HUES64 (cell line): ENCODE results near the gene OBSL1.

Experiments
- H3K27ac ChIP-seq: 2 replicates; pipeline ENCODE4 v1.7.0; 2013; ENCODE audit warnings: low read depth, low read length, inconsistent platforms
- H3K27me3 ChIP-seq: 2 replicates; pipeline ENCODE4 v1.6.1; 2013; ENCODE audit warnings: mild to moderate bottlenecking, low read length; ENCODE audit not compliant: insufficient read depth
- H3K36me3 ChIP-seq: 2 replicates; pipeline ENCODE4 v1.6.1; 2013; ENCODE audit warnings: mild to moderate bottlenecking, low read length; ENCODE audit not compliant: insufficient read depth
- H3K4me1 ChIP-seq: 2 replicates; pipeline ENCODE4 v1.6.1; 2013; ENCODE audit warnings: mild to moderate bottlenecking, low read length, moderate library complexity; ENCODE audit not compliant: insufficient read depth
- H3K4me3 ChIP-seq: 2 replicates; pipeline ENCODE4 v1.5.1; 2013; ENCODE audit warnings: mild to moderate bottlenecking, low read length, moderate library complexity
- H3K9ac ChIP-seq: 2 replicates; pipeline ENCODE4 v1.6.1; 2013; ENCODE audit warnings: mild to moderate bottlenecking, low read depth, low read length
- H3K9me3 ChIP-seq: 2 replicates; pipeline ENCODE4 v1.6.1; 2013; ENCODE audit warnings: low read depth, low read length; ENCODE audit not compliant: insufficient read depth
- WGBS: fragments of 150-250, 120-280 bp; methylation state at CpG from one replicate; pipeline ENCODE4 v1.1.7; 2013; ENCODE audit warnings: missing lambda C conversion rate; 5-methylcytosine and 5-hydroxymethylcytosine counted together

OBSL1 gene

GRCh38 chr2:219554350-219554749 lies 17.0 kb downstream of the OBSL1 start:
- Histone ChIP-seq H3K36me3 (peaks cover 4% of the 10 kb centered on the region; the same call in 1 of the 2 replicates), H3K27ac (no peak overlapping the region), H3K4me1 (peaks cover 3% of the 10 kb centered on the region; the same call in 1 of the 2 replicates), H3K9me3 (no peaks in the 10 kb centered on the region), H3K27me3 (peaks cover 33% of the 10 kb centered on the region), H3K4me3 (no peak overlapping the region), H3K9ac (no peak overlapping the region)
- 94% methylated on average over 15 of the region's 15 CpGs for WGBS

GRCh38 chr2:219553463-219553963 lies 17.8 kb downstream of the OBSL1 start:
- Histone ChIP-seq H3K9ac (no peak overlapping the region), H3K4me1 (peaks cover 3% of the 10 kb centered on the region; the same call in 1 of the 2 replicates), H3K27me3 (peaks cover 33% of the 10 kb centered on the region), H3K9me3 (no peaks in the 10 kb centered on the region), H3K4me3 (peak overlapping the region; percentile 79; the same call in 1 of the 2 replicates), H3K27ac (no peak overlapping the region), H3K36me3 (peaks cover 4% of the 10 kb centered on the region; the same call in 1 of the 2 replicates)
- WGBS, result 85% methylated on average over 12 of the region's 12 CpGs

- Histone ChIP-seq H3K9me3 (no peaks in the 10 kb centered on the region), H3K27me3 (peaks cover 33% of the 10 kb centered on the region), H3K4me1 (peaks cover 3% of the 10 kb centered on the region; the same call in 1 of the 2 replicates), H3K4me3 (peak overlapping the region; percentile 79), H3K9ac (no peak overlapping the region), H3K36me3 (peaks cover 4% of the 10 kb centered on the region; the same call in 1 of the 2 replicates), H3K27ac (no peak overlapping the region)
- WGBS, result 47% methylated on average over 7 of the region's 7 CpGs
These were observed 18.2 kb downstream of the OBSL1 start for GRCh38 chr2:219553168-219553417.

- Histone ChIP-seq H3K9ac (peak overlapping the region; percentile 35; the same call in 1 of the 2 replicates), H3K27ac (peak overlapping the region; percentile 61; the same call in 1 of the 2 replicates)
These were observed 18.8 kb downstream of the OBSL1 start for GRCh38 chr2:219552382-219553167.

GRCh38 chr2:219551441-219552381 lies 19.6 kb downstream of the OBSL1 start:
- Histone ChIP-seq H3K9me3 (no peaks in the 10 kb centered on the region), H3K9ac (peak overlapping the region; percentile 71), H3K27me3 (peaks cover 33% of the 10 kb centered on the region), H3K4me1 (peaks cover 3% of the 10 kb centered on the region; the same call in 1 of the 2 replicates), H3K27ac (peak overlapping the region; percentile 17; the same call in 1 of the 2 replicates), H3K4me3 (peak overlapping the region; percentile 79), H3K36me3 (peaks cover 4% of the 10 kb centered on the region; the same call in 1 of the 2 replicates)
- 4% methylated on average over 54 of the region's 54 CpGs for WGBS

More at GRCh38 chr2:219552382-219553167, 18.8 kb downstream of the OBSL1 start:
- Histone ChIP-seq H3K9me3 (no peaks in the 10 kb centered on the region), H3K27me3 (peaks cover 33% of the 10 kb centered on the region), H3K4me1 (peaks cover 3% of the 10 kb centered on the region; the same call in 1 of the 2 replicates), H3K4me3 (peak overlapping the region; percentile 79), H3K36me3 (peaks cover 4% of the 10 kb centered on the region; the same call in 1 of the 2 replicates)
- 1% methylated on average over 99 of the region's 99 CpGs for WGBS

- no peaks in the 10 kb centered on the region for H3K36me3 ChIP-seq
- no peaks in the 10 kb centered on the region for H3K9me3 ChIP-seq
- H3K4me1 ChIP-seq, result peaks cover 3% of the 10 kb centered on the region; the same call in 1 of the 2 replicates
- H3K9ac ChIP-seq, result no peak overlapping the region
- H3K27me3 ChIP-seq, result peaks cover 44% of the 10 kb centered on the region
- no peak overlapping the region for H3K27ac ChIP-seq
- no peak overlapping the region for H3K4me3 ChIP-seq
- 90% methylated on average over 9 of the region's 9 CpGs for WGBS
These were observed 21.7 kb downstream of the OBSL1 start for GRCh38 chr2:219549619-219550018.

GRCh38 chr2:219548990-219549389 lies 22.3 kb downstream of the OBSL1 start:
- Histone ChIP-seq H3K4me3 (no peak overlapping the region), H3K4me1 (peaks cover 3% of the 10 kb centered on the region; the same call in 1 of the 2 replicates), H3K27ac (no peak overlapping the region), H3K27me3 (peaks cover 47% of the 10 kb centered on the region), H3K36me3 (no peaks in the 10 kb centered on the region), H3K9me3 (no peaks in the 10 kb centered on the region), H3K9ac (no peak overlapping the region)
- WGBS, result 94% methylated on average over 18 of the region's 18 CpGs

- H3K9me3 ChIP-seq, result no peaks in the 10 kb centered on the region
- peaks cover 3% of the 10 kb centered on the region; the same call in 1 of the 2 replicates for H3K4me1 ChIP-seq
- WGBS, result 96% methylated on average over 26 of the region's 26 CpGs
- H3K27ac ChIP-seq, result no peak overlapping the region
- no peak overlapping the region for H3K4me3 ChIP-seq
- H3K9ac ChIP-seq, result no peak overlapping the region
- H3K36me3 ChIP-seq, result no peaks in the 10 kb centered on the region
- peaks cover 35% of the 10 kb centered on the region for H3K27me3 ChIP-seq
These were observed 23.7 kb downstream of the OBSL1 start for GRCh38 chr2:219547621-219548020.

- Histone ChIP-seq H3K27me3 (peaks cover 32% of the 10 kb centered on the region), H3K36me3 (peaks cover 5% of the 10 kb centered on the region)
- 69% methylated on average over 4 of the region's 4 CpGs for WGBS
These were observed 25.4 kb downstream of the OBSL1 start for GRCh38 chr2:219545943-219546352.

GRCh38 chr2:219545295-219545942 lies 25.9 kb downstream of the OBSL1 start:
- no peaks in the 10 kb centered on the region for H3K9me3 ChIP-seq
- H3K27ac ChIP-seq, result no peak overlapping the region
- H3K4me3 ChIP-seq, result no peak overlapping the region
- no peak overlapping the region for H3K9ac ChIP-seq
- H3K27me3 ChIP-seq, result peaks cover 27% of the 10 kb centered on the region
- 95% methylated on average over 3 of the region's 3 CpGs for WGBS
- no peaks in the 10 kb centered on the region; the same call in 1 of the 2 replicates for H3K4me1 ChIP-seq
- H3K36me3 ChIP-seq, result peaks cover 11% of the 10 kb centered on the region

More at GRCh38 chr2:219545943-219546352, 25.4 kb downstream of the OBSL1 start:
- Histone ChIP-seq H3K27ac (no peak overlapping the region), H3K4me3 (no peak overlapping the region), H3K9ac (no peak overlapping the region), H3K4me1 (peaks cover under 1% of the 10 kb centered on the region; the same call in 1 of the 2 replicates), H3K9me3 (no peaks in the 10 kb centered on the region)
